Skin epidermis (tissue), 12 donors: ENCODE results near the gene PARP14.
A peak's percentile ranks its signal among the peaks of the same experiment; 100 is the strongest.
"Not testable (repeated sequence)": the region's sequence is repeated elsewhere in the genome, so short reads cannot be mapped to it uniquely, and the experiment has no call there.

Source experiments
- H3K27ac ChIP-seq, 21 experiments: fragments of 200-600 bp; sonication (generic) in 11 of 21; one replicate each; pipeline ENCODE4 v1.5.0; 2020; ENCODE audit warnings: mild to moderate bottlenecking in 3 of 21, inconsistent platforms in 2 of 21, moderate library complexity in 2 of 21
- H3K4me3 ChIP-seq, 7 experiments: fragments of 200-600 bp; sonication (generic) in 2 of 7; one replicate each; pipeline ENCODE4 v1.5.0; 2020; ENCODE audit warnings: inconsistent platforms in 2 of 7, mild to moderate bottlenecking in 2 of 7, moderate library complexity in 1 of 7

The PARP14 gene

DNA sequence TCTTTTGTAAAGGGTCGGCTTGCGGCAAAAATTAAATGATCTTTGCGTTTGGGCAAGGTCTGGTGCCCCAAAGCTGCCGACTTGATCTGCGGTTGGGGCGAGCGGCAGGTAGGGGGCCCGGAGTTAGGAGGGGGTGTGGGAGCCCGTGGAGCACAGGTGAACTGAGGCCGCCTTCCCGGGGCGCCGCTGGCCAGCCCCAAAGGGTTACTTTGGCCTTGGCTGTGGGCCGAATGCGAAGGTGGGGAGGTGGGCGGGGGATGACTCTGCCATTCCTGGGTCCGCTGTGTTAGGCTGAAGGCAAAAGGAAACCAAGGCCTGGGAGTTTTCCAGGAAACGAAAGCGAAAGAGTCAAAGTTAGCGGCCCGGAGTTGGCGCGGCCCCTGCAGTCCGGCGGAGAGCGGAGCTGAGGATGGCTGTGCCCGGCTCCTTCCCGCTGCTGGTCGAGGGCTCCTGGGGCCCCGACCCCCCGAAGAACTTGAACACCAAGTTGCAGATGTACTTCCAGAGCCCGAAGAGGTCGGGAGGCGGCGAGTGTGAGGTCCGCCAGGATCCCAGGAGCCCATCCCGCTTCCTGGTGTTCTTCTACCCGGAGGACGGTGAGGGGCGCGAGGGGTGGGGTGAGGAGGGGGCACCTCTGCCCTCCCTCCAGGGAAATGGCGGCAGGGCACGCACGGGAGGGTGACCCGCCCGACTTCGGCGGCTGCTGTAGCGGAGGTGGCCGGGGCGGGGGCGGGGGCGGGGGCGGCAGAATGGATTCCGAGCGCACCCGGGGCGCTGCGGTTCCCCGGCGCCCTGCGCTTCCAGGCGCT, at the start of gene PARP14:
Gene PARP14 (plus strand): TSS at position 365 of the 809 bp plus-strand sequence. CDS start 45 bp downstream, at position 410.
- peak within 1 kb of the TSS; percentile 67 to 99 (median 94) for H3K27ac ChIP-seq
- H3K4me3 ChIP-seq = peak within 1 kb of the TSS; percentile 71 to 96 (median 81)

GRCh38 chr3:122635789-122636188, 44.9 kb upstream of the PARP14 start:
- H3K4me3 ChIP-seq = no peak overlapping the region
- H3K27ac ChIP-seq = no peak overlapping the region

DNA sequence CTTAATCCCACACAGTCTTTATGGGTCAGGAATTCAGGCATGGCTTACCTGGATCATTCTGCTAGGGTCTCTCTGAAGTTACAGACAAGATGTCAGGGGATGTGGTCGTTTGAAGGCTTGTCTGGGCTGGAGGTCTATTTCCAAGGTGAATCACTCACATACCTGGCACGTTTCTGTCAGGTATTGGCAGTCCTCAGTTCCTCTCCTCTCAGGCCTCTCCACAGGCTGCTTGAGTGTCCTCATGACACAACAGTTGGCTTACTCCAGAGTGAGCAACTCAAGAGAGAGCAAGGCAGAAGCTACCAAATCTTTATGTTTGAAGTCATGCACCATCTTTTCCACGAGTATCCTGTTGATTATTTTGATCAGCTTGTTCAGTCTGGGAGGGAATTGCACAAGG, 43.9 kb upstream of the PARP14 start:
- Histone ChIP-seq H3K27ac (no peak overlapping the region), H3K4me3 (no peak overlapping the region)

DNA sequence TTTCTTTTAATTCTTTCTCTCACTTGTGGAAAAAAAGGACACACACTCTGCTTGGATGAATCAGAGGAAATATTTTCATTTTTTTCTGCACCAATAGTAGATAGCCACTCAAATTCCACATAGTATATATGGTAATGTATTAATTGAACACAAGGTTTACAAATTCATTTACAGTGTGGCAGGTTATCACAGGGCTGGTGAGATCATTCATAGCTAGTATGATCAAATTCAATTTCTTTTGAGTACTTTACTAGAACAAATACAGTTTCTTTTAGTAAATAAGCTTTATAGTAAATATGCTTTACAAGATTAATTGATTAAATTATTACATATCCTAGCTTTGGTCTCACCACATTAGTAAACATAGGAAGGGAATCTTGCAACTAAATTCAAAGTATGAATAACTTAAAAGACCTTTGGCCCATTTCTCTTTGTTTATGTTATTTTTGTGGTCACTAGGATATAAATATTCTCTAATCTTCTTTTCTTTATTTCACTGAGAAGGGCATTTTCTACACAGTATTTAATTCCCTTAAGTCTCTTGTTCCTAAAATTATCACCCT, 40.1 kb upstream of the PARP14 start:
- H3K4me3 ChIP-seq = no peak overlapping the region
- no peak overlapping the region for H3K27ac ChIP-seq

GRCh38 chr3:122642935-122643334, 37.7 kb upstream of the PARP14 start:
- no peak overlapping the region for H3K4me3 ChIP-seq
- H3K27ac ChIP-seq = no peak overlapping the region

DNA sequence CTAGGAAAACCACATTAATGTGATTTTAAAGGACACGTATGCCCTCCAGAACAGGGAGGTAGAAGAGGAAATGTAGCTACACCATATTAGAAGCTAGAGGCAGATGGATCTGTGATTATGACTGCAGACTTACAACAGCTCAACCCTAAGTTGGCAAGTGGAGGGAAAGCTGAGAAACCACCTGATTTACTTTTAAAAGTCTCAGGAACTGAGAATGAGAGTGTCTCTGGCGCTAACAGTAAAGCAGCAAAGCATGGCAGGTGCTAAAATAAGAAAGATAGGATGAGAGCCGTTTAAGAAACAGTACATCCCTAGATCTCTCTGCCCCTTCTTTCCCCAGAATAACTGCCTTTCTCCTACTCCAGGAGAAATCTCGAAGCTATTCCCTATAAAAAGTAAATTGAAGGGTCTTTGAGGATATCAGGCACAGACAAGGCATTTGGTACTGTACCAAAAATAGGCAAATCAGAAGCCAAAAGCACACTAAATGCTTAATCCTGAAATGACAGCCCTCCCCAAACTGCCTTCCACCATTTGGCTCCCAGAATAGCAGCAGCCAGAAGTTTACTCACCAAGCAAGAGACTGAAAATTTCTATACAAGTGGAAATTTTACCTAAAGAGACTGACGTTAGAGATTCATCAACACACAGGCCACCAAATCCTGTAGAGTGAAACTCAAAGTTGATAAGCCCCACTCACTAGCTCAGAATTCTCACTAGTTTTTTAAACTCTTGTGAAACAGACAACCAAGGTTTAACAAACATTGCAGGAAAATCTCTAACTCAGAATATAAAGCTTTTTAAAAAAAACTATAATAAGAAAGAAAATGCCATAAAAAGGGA, 34.3 kb upstream of the PARP14 start:
- H3K4me3 ChIP-seq = peak overlapping the region in 1 of 7 experiments; percentile 13
- H3K27ac ChIP-seq = peak overlapping the region in 4 of 21 experiments; percentile 22 to 60 (median 44)

DNA sequence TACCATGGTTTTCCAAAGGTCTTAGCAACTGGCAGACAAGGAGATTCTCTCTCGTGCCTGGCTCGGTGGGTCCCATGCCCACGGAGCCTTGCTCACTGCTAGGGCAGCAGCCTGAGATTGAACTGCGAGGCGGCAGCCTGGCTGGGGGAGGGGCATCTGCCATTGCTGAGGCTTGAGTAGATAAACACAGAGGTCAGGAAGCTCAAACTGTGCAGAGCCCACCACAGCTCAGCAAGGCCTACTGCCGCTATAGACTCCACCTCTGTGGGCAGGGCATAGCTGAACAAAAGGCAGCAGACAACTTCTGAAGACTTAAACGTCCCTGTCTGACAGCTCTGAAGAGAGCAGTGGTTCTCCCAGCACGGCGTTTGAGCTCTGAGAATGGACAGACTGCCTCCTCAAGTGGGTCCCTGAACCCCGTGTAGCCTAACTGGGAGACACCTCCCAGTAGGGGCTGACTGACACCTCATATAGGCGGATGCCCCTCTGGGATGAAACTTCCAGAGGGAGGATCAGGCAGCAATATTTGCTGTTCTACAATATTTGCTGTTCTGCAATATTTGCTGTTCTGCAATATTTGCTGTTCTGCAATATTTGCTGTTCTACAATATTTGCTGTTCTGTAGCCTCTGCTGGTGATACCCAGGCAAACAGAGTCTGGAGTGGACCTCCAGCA, 29.3 kb upstream of the PARP14 start:
- H3K4me3 ChIP-seq, H3K27ac ChIP-seq: not testable (repeated sequence)

- H3K27ac ChIP-seq, H3K4me3 ChIP-seq: not testable (repeated sequence)
These were observed 28.7 kb upstream of the PARP14 start for GRCh38 chr3:122651962-122652361.

DNA sequence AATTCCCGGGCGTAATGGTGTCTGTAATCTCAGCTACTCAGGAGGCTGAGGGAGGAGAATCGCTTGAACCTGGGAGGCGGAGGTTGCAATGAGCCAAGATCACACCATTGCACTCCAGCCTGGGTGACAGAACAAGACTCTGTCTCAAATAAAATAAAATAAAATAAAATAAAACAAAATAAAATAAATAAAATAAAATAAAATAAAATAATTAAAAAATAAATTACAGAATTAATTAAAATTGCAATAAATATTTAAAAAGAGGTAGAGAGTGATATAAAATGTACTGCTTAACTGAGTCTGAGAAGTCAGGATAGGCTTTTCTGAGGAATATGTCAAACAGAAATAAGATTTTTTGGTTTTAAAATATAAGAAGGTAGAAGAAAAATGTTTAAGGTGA, 22.3 kb upstream of the PARP14 start:
- H3K27ac ChIP-seq, H3K4me3 ChIP-seq: not testable (repeated sequence)

GRCh38 chr3:122660297-122660974, 20.2 kb upstream of the PARP14 start:
- Histone ChIP-seq H3K4me3 (no peak overlapping the region), H3K27ac (no peak overlapping the region)

GRCh38 chr3:122661633-122662032, 19.0 kb upstream of the PARP14 start:
- H3K27ac ChIP-seq = no peak overlapping the region

GRCh38 chr3:122662505-122662904, 18.1 kb upstream of the PARP14 start:
- no peak overlapping the region for H3K27ac ChIP-seq
- no peak overlapping the region for H3K4me3 ChIP-seq

More at GRCh38 chr3:122661633-122662032, 19.0 kb upstream of the PARP14 start:
- no peak overlapping the region for H3K4me3 ChIP-seq

- Histone ChIP-seq H3K4me3 (no peak overlapping the region), H3K27ac (no peak overlapping the region)
These were observed 15.3 kb upstream of the PARP14 start for GRCh38 chr3:122665226-122665786.

GRCh38 chr3:122665881-122666280, 14.8 kb upstream of the PARP14 start:
- Histone ChIP-seq H3K27ac (no peak overlapping the region), H3K4me3 (no peak overlapping the region)

GRCh38 chr3:122668930-122669730, 11.5 kb upstream of the PARP14 start:
- no peak overlapping the region for H3K27ac ChIP-seq
- H3K4me3 ChIP-seq = no peak overlapping the region

DNA sequence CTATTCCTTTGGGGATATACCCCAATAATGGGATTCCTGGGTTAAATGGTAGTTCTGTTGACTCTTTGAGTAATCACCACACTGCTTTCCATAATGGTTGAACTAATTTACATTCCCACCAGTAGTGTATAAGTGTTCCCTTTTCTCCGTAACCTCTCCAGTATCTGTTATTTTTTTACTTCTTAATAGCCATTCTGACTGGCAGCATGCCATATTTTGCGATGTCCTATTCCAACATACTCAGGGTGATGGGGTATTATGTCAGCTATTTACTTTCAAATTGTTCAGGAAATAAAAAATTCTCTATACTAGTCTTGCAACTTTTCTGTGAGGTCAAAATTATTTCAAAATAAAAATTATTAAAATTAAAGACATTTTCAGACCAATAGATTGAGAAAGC, 9.1 kb upstream of the PARP14 start:
- H3K27ac ChIP-seq = no peak overlapping the region
- no peak overlapping the region for H3K4me3 ChIP-seq

GRCh38 chr3:122674339-122674738, 6.3 kb upstream of the PARP14 start:
- H3K4me3 ChIP-seq = no peak overlapping the region

DNA sequence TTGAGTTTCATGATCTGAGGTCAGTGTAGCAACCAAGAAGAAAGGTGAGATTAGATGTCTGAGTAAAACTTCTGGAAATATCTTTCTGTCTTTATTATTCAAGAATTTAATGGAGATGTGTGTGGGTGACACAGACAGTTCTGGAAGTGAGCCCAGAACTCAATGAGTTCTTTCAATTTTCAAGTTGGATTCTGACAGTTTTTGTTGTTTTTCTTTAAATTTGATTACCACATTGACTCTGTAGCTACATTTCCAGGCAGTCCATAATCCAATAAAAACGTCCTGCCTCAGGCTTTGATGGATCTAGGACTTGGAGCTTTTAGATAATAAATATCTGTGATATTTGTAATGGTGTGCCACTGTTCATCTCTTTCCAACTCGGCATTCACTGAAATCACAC, 3.9 kb upstream of the PARP14 start:
- Histone ChIP-seq H3K27ac (no peak overlapping the region), H3K4me3 (no peak overlapping the region)

More at GRCh38 chr3:122674339-122674738, 6.3 kb upstream of the PARP14 start:
- H3K27ac ChIP-seq = no peak overlapping the region
